Prostate gland (tissue), 2 donors: Measurements from ENCODE around the gene CELSR2.

Experiments used
- POLR2A ChIP-seq: fragments of 450-650 bp; IDR thresholded peaks from one replicate; pipeline ENCODE4 v1.6.1; 2016; ENCODE audit warnings: antibody characterized with exemption, mild to moderate bottlenecking
- POLR2AphosphoS5 ChIP-seq: sonication (generic); formaldehyde crosslinking; IDR thresholded peaks from one replicate; pipeline ENCODE4 v1.6.1; 2017; ENCODE audit warnings: antibody characterized with exemption
- TF ChIP-seq, protein P1 (sequence below), 4 experiments: fragments of 200-600 bp in 2 of 4; fragments of 450-650 bp in 2 of 4; sonication (generic) in 2 of 4; IDR thresholded peaks; 1 replicate in 3 of 4; 2 replicates in 1 of 4; pipeline ENCODE4 v1.5.1; 2016 to 2019; ENCODE audit warnings: antibody characterized with exemption in 4 of 4, mild to moderate bottlenecking in 2 of 4, moderate library complexity in 2 of 4

DNA sequence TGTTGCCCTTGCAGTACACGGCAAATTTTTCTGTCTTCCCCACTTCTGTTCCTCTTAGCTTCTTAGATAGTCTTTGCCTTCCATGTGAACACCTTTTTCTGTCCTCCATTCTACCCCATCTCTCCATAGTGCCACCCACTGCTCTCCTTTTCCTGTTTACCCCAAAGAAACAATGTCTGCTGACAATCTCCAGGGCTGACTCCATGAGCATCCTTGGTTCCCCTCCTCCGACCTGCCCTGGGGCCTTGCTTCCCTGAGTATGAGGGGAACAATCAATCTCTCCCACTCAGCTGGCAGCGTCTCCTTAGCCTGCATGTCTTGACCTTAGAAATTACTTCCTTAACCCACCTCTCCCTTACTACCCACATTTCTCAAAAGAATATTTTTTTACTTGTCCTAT, 69.8 kb downstream of the CELSR2 start:
- TF ChIP-seq POLR2AphosphoS5 (no peak), POLR2A (no peak)
- TF ChIP-seq, protein P1, sequence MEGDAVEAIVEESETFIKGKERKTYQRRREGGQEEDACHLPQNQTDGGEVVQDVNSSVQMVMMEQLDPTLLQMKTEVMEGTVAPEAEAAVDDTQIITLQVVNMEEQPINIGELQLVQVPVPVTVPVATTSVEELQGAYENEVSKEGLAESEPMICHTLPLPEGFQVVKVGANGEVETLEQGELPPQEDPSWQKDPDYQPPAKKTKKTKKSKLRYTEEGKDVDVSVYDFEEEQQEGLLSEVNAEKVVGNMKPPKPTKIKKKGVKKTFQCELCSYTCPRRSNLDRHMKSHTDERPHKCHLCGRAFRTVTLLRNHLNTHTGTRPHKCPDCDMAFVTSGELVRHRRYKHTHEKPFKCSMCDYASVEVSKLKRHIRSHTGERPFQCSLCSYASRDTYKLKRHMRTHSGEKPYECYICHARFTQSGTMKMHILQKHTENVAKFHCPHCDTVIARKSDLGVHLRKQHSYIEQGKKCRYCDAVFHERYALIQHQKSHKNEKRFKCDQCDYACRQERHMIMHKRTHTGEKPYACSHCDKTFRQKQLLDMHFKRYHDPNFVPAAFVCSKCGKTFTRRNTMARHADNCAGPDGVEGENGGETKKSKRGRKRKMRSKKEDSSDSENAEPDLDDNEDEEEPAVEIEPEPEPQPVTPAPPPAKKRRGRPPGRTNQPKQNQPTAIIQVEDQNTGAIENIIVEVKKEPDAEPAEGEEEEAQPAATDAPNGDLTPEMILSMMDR (IDR thresholded peaks at IDR 0.05): no peak
